Measurements from ENCODE around the gene CAPN1. TPM values are rescaled to one million over a fixed set of nuclear protein-coding genes. Genes with fewer than 3 reads are reported as not detected.

The CAPN1 gene
- total and polyA plus RNA-seq, 9 of the 15 experiments (the other 6 are each of a cell fraction or from before 2014, with no cell fraction given): 3.5 to 199 (median 61.6) TPM

DNA sequence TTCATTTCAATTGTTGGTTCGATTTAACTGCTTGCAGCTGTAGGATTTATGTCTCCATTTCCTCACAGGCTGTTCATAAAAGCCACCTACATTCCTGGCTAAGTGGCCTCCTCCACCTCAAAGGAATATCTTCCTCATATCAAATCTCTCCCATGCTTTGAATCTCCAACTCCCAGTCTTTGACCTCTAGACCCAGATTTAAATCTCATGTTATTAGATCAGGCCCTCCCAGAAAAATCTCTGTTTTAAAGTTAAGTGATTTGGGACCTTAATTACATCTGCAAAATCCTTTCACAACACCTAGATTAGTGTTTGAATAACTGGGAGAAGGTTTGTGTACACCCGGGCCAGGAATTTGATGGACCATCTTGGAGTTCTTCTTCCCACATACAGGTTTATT, 46.2 kb downstream of the CAPN1 start:
- Histone ChIP-seq H3K27ac (ENCODE audit: extremely low read depth, low read depth, low read length) (no peak overlapping the region), H3K36me3 (ENCODE audit: control insufficient read depth, insufficient read depth, low read length) (no peaks in the 10 kb centered on the region), H3K4me2 (ENCODE audit: insufficient read depth, low read length) (no peak overlapping the region), H2AFZ (ENCODE audit: low read depth, low read length) (no peak overlapping the region), H3K4me1 (replicated peaks in 1 of 2; ENCODE audit: control insufficient read depth in 2 of 2, insufficient read depth in 2 of 2, low read length in 2 of 2) (peaks cover 14 to 17% of the 10 kb centered on the region in 2 experiments), H4K20me1 (replicated peaks; ENCODE audit: control insufficient read depth, insufficient read depth, low read length) (no peaks in the 10 kb centered on the region), H3K9ac (ENCODE audit: insufficient read depth in 1 of 2, low read depth in 2 of 2, low read length in 2 of 2) (no peak overlapping the region), H3K27me3 (ENCODE audit: control insufficient read depth in 2 of 2, insufficient read depth in 2 of 2, low read length in 2 of 2) (no peaks in the 10 kb centered on the region), H3K4me3 (no peak overlapping the region), H3K9me3 (replicated peaks; ENCODE audit: control insufficient read depth, insufficient read depth, low read depth, low read length) (no peaks in the 10 kb centered on the region), H3K79me2 (ENCODE audit: control insufficient read depth, insufficient read depth, low read length) (no peaks in the 10 kb centered on the region), H3K9me1 (ENCODE audit: control insufficient read depth, insufficient read depth, low read length) (no peaks in the 10 kb centered on the region)
- CTCF ChIA-PET (ENCODE audit: low intra/inter-chr PET ratio): interaction anchor here (1.8 kb wide), 1 partner anchor 22 kb away, joined by 5 read pairs; no protein-coding TSS in a partner anchor
- WGBS (ENCODE audit: insufficient coverage, low coverage, missing lambda C conversion rate): 16% methylated on average over 2 of the region's 2 CpGs
- intact Hi-C loops (cut with micrococcal nuclease) (loop anchor here (10.0 kb wide), 1 partner anchor 87 kb away; the partner anchor contains the start of gene CDC42EP2), in situ Hi-C loops (cut with MboI) (no loop called here)
- FAIRE-seq: no peak
- no peak for ATAC-seq
- POLR2A ChIA-PET: interaction anchor here (0.7 kb wide), 2 partner anchors 27 to 244 kb away, joined by 3 read pairs; no protein-coding TSS in a partner anchor
- BruUV-seq (replicated peaks): no TSS peak
- no peak for DNase-seq (ENCODE audit: extremely low read depth in 1 of 4, low spot score in 3 of 4)
- peak; percentile 20; the same call in 1 of the 2 replicates for TF ChIP-seq CBFA2T3 (IDR thresholded peaks at IDR 0.05)
- TF ChIP-seq ZFP36 (IDR thresholded peaks at IDR 0.05; ENCODE audit: low read depth, low read length, partially characterized antibody): no peak
- no peak for TF ChIP-seq NFYB (IDR thresholded peaks at IDR 0.05; ENCODE audit: extremely low read depth, insufficient read length)
- no peak for TF ChIP-seq GTF2F1 (IDR thresholded peaks at IDR 0.05; ENCODE audit: low read depth, low read length)
- no peak for TF ChIP-seq ETV5 (CRISPR knock-in tag; IDR thresholded peaks at IDR 0.05; ENCODE audit: low read depth)
- TF ChIP-seq ZNF263 (CRISPR knock-in tag; IDR thresholded peaks at IDR 0.05; ENCODE audit: borderline replicate concordance): no peak
- TF ChIP-seq KLF10 (CRISPR knock-in tag; IDR thresholded peaks at IDR 0.05): no peak
- TF ChIP-seq SMARCC2 (IDR thresholded peaks at IDR 0.05; ENCODE audit: low read depth): no peak
- TF ChIP-seq IRF9 (tag; IDR thresholded peaks at IDR 0.05): no peak
- TF ChIP-seq HDAC1 (IDR thresholded peaks at IDR 0.05): peak in 1 of 2 experiments; percentile 75; a peak in 2 of 4 replicates
- no peak for TF ChIP-seq RBM39 (optimal IDR thresholded peaks at IDR 0.05; ENCODE audit: low read depth, low read length)
- TF ChIP-seq RBM34 (IDR thresholded peaks at IDR 0.05; ENCODE audit: borderline replicate concordance, insufficient read depth, low read length): no peak
- TF ChIP-seq GTF2A2 (tag; IDR thresholded peaks at IDR 0.05): no peak
- no peak for TF ChIP-seq CC2D1A (IDR thresholded peaks at IDR 0.05)
- TF ChIP-seq MTA2 (IDR thresholded peaks at IDR 0.05; ENCODE audit: low read depth): no peak
- no peak for TF ChIP-seq ZNF324 (CRISPR knock-in tag; IDR thresholded peaks at IDR 0.05)
- TF ChIP-seq ATF7 (IDR thresholded peaks at IDR 0.05): no peak
- TF ChIP-seq, protein P1, sequence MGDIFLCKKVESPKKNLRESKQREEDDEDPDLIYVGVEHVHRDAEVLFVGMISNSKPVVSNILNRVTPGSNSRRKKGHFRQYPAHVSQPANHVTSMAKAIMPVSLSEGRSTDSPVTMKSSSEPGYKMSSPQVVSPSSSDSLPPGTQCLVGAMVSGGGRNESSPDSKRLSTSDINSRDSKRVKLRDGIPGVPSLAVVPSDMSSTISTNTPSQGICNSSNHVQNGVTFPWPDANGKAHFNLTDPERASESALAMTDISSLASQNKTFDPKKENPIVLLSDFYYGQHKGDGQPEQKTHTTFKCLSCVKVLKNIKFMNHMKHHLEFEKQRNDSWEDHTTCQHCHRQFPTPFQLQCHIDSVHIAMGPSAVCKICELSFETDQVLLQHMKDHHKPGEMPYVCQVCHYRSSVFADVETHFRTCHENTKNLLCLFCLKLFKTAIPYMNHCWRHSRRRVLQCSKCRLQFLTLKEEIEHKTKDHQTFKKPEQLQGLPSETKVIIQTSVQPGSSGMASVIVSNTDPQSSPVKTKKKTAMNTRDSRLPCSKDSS (IDR thresholded peaks at IDR 0.05; ENCODE audit: low read depth, partially characterized antibody): no peak
- no peak for TF ChIP-seq ZNF57 (CRISPR knock-in tag; IDR thresholded peaks at IDR 0.05)
- no peak for TF ChIP-seq HDAC8 (tag; IDR thresholded peaks at IDR 0.05)
- peak in 1 of 2 experiments; percentile 77; a peak in 1 of 4 replicates for TF ChIP-seq RCOR1 (IDR thresholded peaks at IDR 0.05; ENCODE audit: borderline replicate concordance in 1 of 2, low read depth in 2 of 2, low read length in 2 of 2)
- no peak for TF ChIP-seq ZNF347 (CRISPR knock-in tag; IDR thresholded peaks at IDR 0.05; ENCODE audit: low read depth)
- TF ChIP-seq HMBOX1 (IDR thresholded peaks at IDR 0.05): no peak

All from K562 (cell line).